Measurements from ENCODE around the gene USP35.

DNA sequence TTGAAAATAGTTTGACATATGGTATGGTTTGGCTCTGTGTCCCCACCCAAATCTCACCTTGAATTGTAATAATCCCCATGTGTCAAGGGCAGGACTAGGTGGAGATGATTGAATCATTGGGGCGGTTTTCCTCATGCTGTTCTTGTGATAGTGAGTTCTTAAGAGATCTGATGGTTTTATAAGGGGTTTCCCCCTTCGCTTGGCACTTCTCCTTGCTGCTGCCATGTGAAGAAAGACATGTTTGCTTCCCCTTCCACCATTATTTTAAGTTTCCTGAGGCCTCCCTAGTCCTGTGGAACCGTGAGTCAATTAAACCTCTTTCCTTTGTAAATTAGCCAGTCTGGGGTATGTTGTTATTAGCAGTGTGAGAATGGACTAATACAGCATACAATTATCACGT, 8.0 kb upstream of the USP35 start:
- no peak for TF ChIP-seq YY1 (IDR thresholded peaks at IDR 0.05; ENCODE audit: low read depth)
- TF ChIP-seq TAF1 (IDR thresholded peaks at IDR 0.05; ENCODE audit: low read depth) = no peak
- TF ChIP-seq, protein P1, sequence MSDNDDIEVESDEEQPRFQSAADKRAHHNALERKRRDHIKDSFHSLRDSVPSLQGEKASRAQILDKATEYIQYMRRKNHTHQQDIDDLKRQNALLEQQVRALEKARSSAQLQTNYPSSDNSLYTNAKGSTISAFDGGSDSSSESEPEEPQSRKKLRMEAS (IDR thresholded peaks at IDR 0.05) = no peak
- no peak for TF ChIP-seq CEBPB (IDR thresholded peaks at IDR 0.05)
- no peak for TF ChIP-seq EP300 (IDR thresholded peaks at IDR 0.05; ENCODE audit: borderline replicate concordance)
- no peak for TF ChIP-seq FOXM1 (IDR thresholded peaks at IDR 0.05; ENCODE audit: borderline replicate concordance, low read depth)
- TF ChIP-seq RAD21 (IDR thresholded peaks at IDR 0.05; ENCODE audit: low read depth) = no peak
- no peak for TF ChIP-seq CREB1 (IDR thresholded peaks at IDR 0.05; ENCODE audit: low read depth)
- TF ChIP-seq, protein P2, sequence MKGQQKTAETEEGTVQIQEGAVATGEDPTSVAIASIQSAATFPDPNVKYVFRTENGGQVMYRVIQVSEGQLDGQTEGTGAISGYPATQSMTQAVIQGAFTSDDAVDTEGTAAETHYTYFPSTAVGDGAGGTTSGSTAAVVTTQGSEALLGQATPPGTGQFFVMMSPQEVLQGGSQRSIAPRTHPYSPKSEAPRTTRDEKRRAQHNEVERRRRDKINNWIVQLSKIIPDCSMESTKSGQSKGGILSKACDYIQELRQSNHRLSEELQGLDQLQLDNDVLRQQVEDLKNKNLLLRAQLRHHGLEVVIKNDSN (IDR thresholded peaks at IDR 0.05) = no peak
- no peak for TF ChIP-seq REST (IDR thresholded peaks at IDR 0.05; ENCODE audit: low read depth)
- TF ChIP-seq NFIC (IDR thresholded peaks at IDR 0.05) = no peak
- TF ChIP-seq ZBTB7A (IDR thresholded peaks at IDR 0.05; ENCODE audit: low read depth) = no peak
